Gastroesophageal sphincter (tissue), 3 donors: Measurements from ENCODE around the gene PCNT.

Source experiments
- EP300 ChIP-seq: sonication (generic); formaldehyde crosslinking; IDR thresholded peaks from one replicate; pipeline ENCODE4 v1.6.1; 2017; ENCODE audit warnings: antibody characterized with exemption, mild to moderate bottlenecking
- POLR2AphosphoS5 ChIP-seq: sonication (generic); formaldehyde crosslinking; IDR thresholded peaks from one replicate; pipeline ENCODE4 v1.6.1; 2017; ENCODE audit warnings: antibody characterized with exemption
- TF ChIP-seq, protein P1 (sequence below), 4 experiments: fragments of 200-600 bp in 2 of 4; fragments of 450-650 bp in 2 of 4; sonication (generic) in 1 of 4; IDR thresholded peaks; one replicate each; pipeline ENCODE4 v1.5.1; 2017 to 2019; ENCODE audit warnings: antibody characterized with exemption in 4 of 4, mild to moderate bottlenecking in 2 of 4, moderate library complexity in 2 of 4

DNA sequence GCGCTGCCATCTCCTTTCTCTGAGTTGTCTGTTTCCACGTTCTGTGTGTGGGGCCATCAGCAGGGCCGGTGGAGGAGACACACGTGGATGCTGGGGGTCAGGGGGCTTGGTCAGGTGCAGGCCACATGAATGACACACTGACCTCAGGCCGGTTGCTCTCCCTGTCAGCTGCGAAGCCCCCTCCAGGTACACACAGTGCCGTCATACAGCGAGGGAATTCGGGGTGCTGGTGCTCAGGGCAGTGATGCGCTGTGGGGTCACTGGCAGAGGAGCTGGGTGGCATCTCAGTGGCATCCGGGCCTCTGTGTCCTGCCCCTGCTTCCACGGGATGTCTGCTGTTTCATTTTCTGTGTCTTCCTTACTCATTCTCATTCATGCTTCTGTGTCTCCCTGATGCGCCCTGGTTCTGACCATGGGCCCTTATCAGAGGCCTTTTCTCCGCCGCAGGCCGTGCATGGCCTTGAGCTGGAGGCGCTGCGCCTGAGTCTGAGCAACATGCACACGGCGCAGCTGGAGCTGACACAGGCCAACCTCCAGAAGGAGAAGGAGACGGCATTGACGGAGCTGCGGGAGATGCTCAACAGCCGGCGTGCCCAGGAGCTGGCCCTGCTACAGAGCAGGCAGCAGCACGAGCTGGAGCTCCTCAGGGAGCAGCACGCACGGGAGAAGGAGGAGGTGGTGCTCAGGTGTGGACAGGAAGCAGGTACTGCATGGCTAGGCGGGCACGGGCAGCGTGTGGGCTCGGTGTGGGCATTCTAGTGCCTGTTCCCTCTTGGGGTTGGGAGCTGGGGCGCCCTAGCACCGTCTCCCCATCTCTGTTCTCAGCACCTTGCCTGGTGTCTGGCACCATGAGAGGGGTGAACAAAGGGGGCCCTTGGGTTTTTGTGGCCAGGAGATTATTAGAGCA lies 22.6 kb downstream of the PCNT start:
- TF ChIP-seq EP300 (no peak), POLR2AphosphoS5 (no peak)
- TF ChIP-seq, protein P1, sequence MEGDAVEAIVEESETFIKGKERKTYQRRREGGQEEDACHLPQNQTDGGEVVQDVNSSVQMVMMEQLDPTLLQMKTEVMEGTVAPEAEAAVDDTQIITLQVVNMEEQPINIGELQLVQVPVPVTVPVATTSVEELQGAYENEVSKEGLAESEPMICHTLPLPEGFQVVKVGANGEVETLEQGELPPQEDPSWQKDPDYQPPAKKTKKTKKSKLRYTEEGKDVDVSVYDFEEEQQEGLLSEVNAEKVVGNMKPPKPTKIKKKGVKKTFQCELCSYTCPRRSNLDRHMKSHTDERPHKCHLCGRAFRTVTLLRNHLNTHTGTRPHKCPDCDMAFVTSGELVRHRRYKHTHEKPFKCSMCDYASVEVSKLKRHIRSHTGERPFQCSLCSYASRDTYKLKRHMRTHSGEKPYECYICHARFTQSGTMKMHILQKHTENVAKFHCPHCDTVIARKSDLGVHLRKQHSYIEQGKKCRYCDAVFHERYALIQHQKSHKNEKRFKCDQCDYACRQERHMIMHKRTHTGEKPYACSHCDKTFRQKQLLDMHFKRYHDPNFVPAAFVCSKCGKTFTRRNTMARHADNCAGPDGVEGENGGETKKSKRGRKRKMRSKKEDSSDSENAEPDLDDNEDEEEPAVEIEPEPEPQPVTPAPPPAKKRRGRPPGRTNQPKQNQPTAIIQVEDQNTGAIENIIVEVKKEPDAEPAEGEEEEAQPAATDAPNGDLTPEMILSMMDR (IDR thresholded peaks at IDR 0.05): no peak
